ENCODE data around the gene STEAP3. TPM values are rescaled to one million over a fixed set of nuclear protein-coding genes. Genes with fewer than 3 reads are reported as not detected.
A peak's percentile ranks its signal among the peaks of the same experiment; 100 is the strongest.

STEAP3 gene
- total RNA-seq, 1 donor from 2014 or later = 38.8 TPM

- Histone ChIP-seq H3K4me3 (ENCODE audit: insufficient read depth, low read depth, low read length) (no peak overlapping the region), H3K36me3 (ENCODE audit: insufficient read depth, low read length) (no peaks in the 10 kb centered on the region), H3K4me2 (ENCODE audit: low read length) (no peak overlapping the region), H4K20me1 (ENCODE audit: insufficient read depth, low read length) (no peaks in the 10 kb centered on the region), H3K27me3 (ENCODE audit: insufficient read depth, low read length) (no peaks in the 10 kb centered on the region), H3K9me3 (ENCODE audit: insufficient read depth, low read depth, low read length) (no peaks in the 10 kb centered on the region), H3K9ac (ENCODE audit: low read length) (no peak overlapping the region), H3K4me1 (ENCODE audit: insufficient read depth, low read length) (peaks cover 11% of the 10 kb centered on the region), H3K79me2 (ENCODE audit: insufficient read depth, low read length) (peaks cover 25% of the 10 kb centered on the region), H2AFZ (ENCODE audit: low read depth, low read length) (no peak overlapping the region), H3K27ac (ENCODE audit: low read depth, low read length) (no peak overlapping the region)
- FAIRE-seq (no peak), DNase-seq (ENCODE audit: low read depth) (no peak)
- no peak overlapping the region for H3K27ac Mint-ChIP-seq (ENCODE audit: unreplicated experiment)
- H3K9me3 Mint-ChIP-seq (ENCODE audit: unreplicated experiment) = no peaks in the 10 kb centered on the region
- H3K36me3 Mint-ChIP-seq (ENCODE audit: low read depth, unreplicated experiment) = peaks cover 1% of the 10 kb centered on the region
- no peak for TF ChIP-seq CTCF (IDR thresholded peaks at IDR 0.05; ENCODE audit: insufficient read depth, low read depth, low read length)
- no peak for TF ChIP-seq EZH2 (IDR thresholded peaks at IDR 0.05; ENCODE audit: insufficient read depth, low read length)
- no peak overlapping the region for H3K4me3 Mint-ChIP-seq (ENCODE audit: unreplicated experiment)
- peaks cover 13% of the 10 kb centered on the region for H3K4me1 Mint-ChIP-seq (ENCODE audit: low read depth, unreplicated experiment)
- peaks cover 28% of the 10 kb centered on the region for H3K27me3 Mint-ChIP-seq (ENCODE audit: low read depth, unreplicated experiment)
These were observed 2.0 kb upstream of the STEAP3 start for GRCh38 chr2:119221609-119222008.

- peaks cover 28% of the 10 kb centered on the region for H3K27me3 Mint-ChIP-seq (ENCODE audit: low read depth, unreplicated experiment)
- TF ChIP-seq EZH2 (IDR thresholded peaks at IDR 0.05; ENCODE audit: insufficient read depth, low read length) = no peak
- no peak for TF ChIP-seq CTCF (IDR thresholded peaks at IDR 0.05; ENCODE audit: insufficient read depth, low read depth, low read length)
- H4K20me1 ChIP-seq (ENCODE audit: insufficient read depth, low read length) = no peaks in the 10 kb centered on the region
- no peaks in the 10 kb centered on the region for H3K36me3 ChIP-seq (ENCODE audit: insufficient read depth, low read length)
- DNase-seq (ENCODE audit: low read depth) = no peak
- H3K27me3 ChIP-seq (ENCODE audit: insufficient read depth, low read length) = no peaks in the 10 kb centered on the region
- no peak overlapping the region for H3K4me3 ChIP-seq (ENCODE audit: insufficient read depth, low read depth, low read length)
- no peak overlapping the region for H3K27ac ChIP-seq (ENCODE audit: low read depth, low read length)
- no peak overlapping the region for H3K27ac Mint-ChIP-seq (ENCODE audit: unreplicated experiment)
- peaks cover 11% of the 10 kb centered on the region for H3K4me1 ChIP-seq (ENCODE audit: insufficient read depth, low read length)
- no peak overlapping the region for H3K4me3 Mint-ChIP-seq (ENCODE audit: unreplicated experiment)
- no peak overlapping the region for H3K4me2 ChIP-seq (ENCODE audit: low read length)
- peaks cover 13% of the 10 kb centered on the region for H3K4me1 Mint-ChIP-seq (ENCODE audit: low read depth, unreplicated experiment)
- H2AFZ ChIP-seq (ENCODE audit: low read depth, low read length) = no peak overlapping the region
- FAIRE-seq = no peak
- H3K9me3 ChIP-seq (ENCODE audit: insufficient read depth, low read depth, low read length) = no peaks in the 10 kb centered on the region
- no peak overlapping the region for H3K9ac ChIP-seq (ENCODE audit: low read length)
- no peaks in the 10 kb centered on the region for H3K9me3 Mint-ChIP-seq (ENCODE audit: unreplicated experiment)
- H3K79me2 ChIP-seq (ENCODE audit: insufficient read depth, low read length) = peaks cover 31% of the 10 kb centered on the region
- H3K36me3 Mint-ChIP-seq (ENCODE audit: low read depth, unreplicated experiment) = peaks cover 6% of the 10 kb centered on the region
These were observed 1.4 kb upstream of the STEAP3 start for GRCh38 chr2:119222213-119222612.

GRCh38 chr2:119222863-119223520 is 642 bp upstream of the STEAP3 start:
- H3K4me1 Mint-ChIP-seq (ENCODE audit: low read depth, unreplicated experiment) = peaks cover 13% of the 10 kb centered on the region
- TF ChIP-seq CTCF (IDR thresholded peaks at IDR 0.05; ENCODE audit: insufficient read depth, low read depth, low read length) (no peak), EZH2 (IDR thresholded peaks at IDR 0.05; ENCODE audit: insufficient read depth, low read length) (no peak)
- Histone ChIP-seq H2AFZ (ENCODE audit: low read depth, low read length) (peak overlapping the region; percentile 89), H3K4me2 (ENCODE audit: low read length) (peak overlapping the region; percentile 93), H3K9me3 (ENCODE audit: insufficient read depth, low read depth, low read length) (no peaks in the 10 kb centered on the region), H3K79me2 (ENCODE audit: insufficient read depth, low read length) (peaks cover 35% of the 10 kb centered on the region), H3K4me1 (ENCODE audit: insufficient read depth, low read length) (peaks cover 11% of the 10 kb centered on the region), H3K4me3 (ENCODE audit: insufficient read depth, low read depth, low read length) (peak overlapping the region; percentile 73), H3K9ac (ENCODE audit: low read length) (peak overlapping the region; percentile 79), H3K36me3 (ENCODE audit: insufficient read depth, low read length) (no peaks in the 10 kb centered on the region), H3K27me3 (ENCODE audit: insufficient read depth, low read length) (no peaks in the 10 kb centered on the region), H3K27ac (ENCODE audit: low read depth, low read length) (no peak overlapping the region), H4K20me1 (ENCODE audit: insufficient read depth, low read length) (no peaks in the 10 kb centered on the region)
- H3K27me3 Mint-ChIP-seq (ENCODE audit: low read depth, unreplicated experiment) = peaks cover 25% of the 10 kb centered on the region
- H3K4me3 Mint-ChIP-seq (ENCODE audit: unreplicated experiment) = peak overlapping the region; percentile 76
- H3K36me3 Mint-ChIP-seq (ENCODE audit: low read depth, unreplicated experiment) = peaks cover 8% of the 10 kb centered on the region
- no peak overlapping the region for H3K27ac Mint-ChIP-seq (ENCODE audit: unreplicated experiment)
- FAIRE-seq (no peak), DNase-seq (ENCODE audit: low read depth) (no peak)
- no peaks in the 10 kb centered on the region for H3K9me3 Mint-ChIP-seq (ENCODE audit: unreplicated experiment)

Measured in astrocyte (in vitro differentiated cells and primary cell).